ENCODE measurements around the gene RHCE. TPM values are rescaled to one million over a fixed set of nuclear protein-coding genes. Genes with fewer than 3 reads are reported as not detected.

RHCE gene
- total RNA-seq, 1 donor from 2014 or later, result 0.08 TPM

- H3K36me3 ChIP-seq (ENCODE audit: control insufficient read depth, insufficient read depth, low read length), result no peaks in the 10 kb centered on the region
- H3K4me3 ChIP-seq (ENCODE audit: low read depth, low read length), result peak overlapping the region; percentile 89
- H3K27me3 ChIP-seq (ENCODE audit: control insufficient read depth, insufficient read depth, low read length), result no peaks in the 10 kb centered on the region
- DNase-seq (ENCODE audit: low read depth), result no peak
- TF ChIP-seq CTCF (IDR thresholded peaks at IDR 0.05; ENCODE audit: insufficient read depth, low read length, poor library complexity, severe bottlenecking), result no peak
Observed at GRCh38 chr1:25431955-25432719, 11.5 kb upstream of the RHCE start.

GRCh38 chr1:25430967-25431881, 10.6 kb upstream of the RHCE start:
- H3K27me3 ChIP-seq (ENCODE audit: control insufficient read depth, insufficient read depth, low read length), result no peaks in the 10 kb centered on the region
- no peak for DNase-seq (ENCODE audit: low read depth)
- TF ChIP-seq CTCF (IDR thresholded peaks at IDR 0.05; ENCODE audit: insufficient read depth, low read length, poor library complexity, severe bottlenecking), result no peak
- H3K36me3 ChIP-seq (ENCODE audit: control insufficient read depth, insufficient read depth, low read length), result no peaks in the 10 kb centered on the region
- peak overlapping the region; percentile 89 for H3K4me3 ChIP-seq (ENCODE audit: low read depth, low read length)

- peak within 1 kb of the TSS; percentile 89 for H3K4me3 ChIP-seq (ENCODE audit: low read depth, low read length)
- no peaks in the 10 kb centered on the region for H3K36me3 ChIP-seq (ENCODE audit: control insufficient read depth, insufficient read depth, low read length)
- peak; percentile 59 for DNase-seq (ENCODE audit: low read depth)
- TF ChIP-seq CTCF (IDR thresholded peaks at IDR 0.05; ENCODE audit: insufficient read depth, low read length, poor library complexity, severe bottlenecking), result no peak
- no peaks in the 10 kb centered on the region for H3K27me3 ChIP-seq (ENCODE audit: control insufficient read depth, insufficient read depth, low read length)
Observed at GRCh38 chr1:25430073-25430966, 9.7 kb upstream of the RHCE start, which contains the start of gene MACO1. TSS of gene MACO1 (plus strand) at chr1:25430897. CDS start at chr1:25431099, 202 bp downstream.

GRCh38 chr1:25428475-25429166, 8.0 kb upstream of the RHCE start:
- no peaks in the 10 kb centered on the region for H3K27me3 ChIP-seq (ENCODE audit: control insufficient read depth, insufficient read depth, low read length)
- no peak for TF ChIP-seq CTCF (IDR thresholded peaks at IDR 0.05; ENCODE audit: insufficient read depth, low read length, poor library complexity, severe bottlenecking)
- DNase-seq (ENCODE audit: low read depth), result no peak
- no peaks in the 10 kb centered on the region for H3K36me3 ChIP-seq (ENCODE audit: control insufficient read depth, insufficient read depth, low read length)
- H3K4me3 ChIP-seq (ENCODE audit: low read depth, low read length), result no peak overlapping the region

GRCh38 chr1:25427696-25428095, 7.1 kb upstream of the RHCE start:
- no peak for DNase-seq (ENCODE audit: low read depth)
- Histone ChIP-seq H3K36me3 (ENCODE audit: control insufficient read depth, insufficient read depth, low read length) (no peaks in the 10 kb centered on the region), H3K4me3 (ENCODE audit: low read depth, low read length) (no peak overlapping the region), H3K27me3 (ENCODE audit: control insufficient read depth, insufficient read depth, low read length) (no peaks in the 10 kb centered on the region)
- no peak for TF ChIP-seq CTCF (IDR thresholded peaks at IDR 0.05; ENCODE audit: insufficient read depth, low read length, poor library complexity, severe bottlenecking)

Data from kidney epithelial cell (primary cell).